D341Med (cell line): ENCODE results near the gene GINS1.

Experiments used
- DNase-seq: peaks from one replicate; pipeline ENCODE4 v3.0.0; 2012; ENCODE audit warnings: low spot score

The GINS1 gene

GRCh38 chr20:25477014-25477882, 69.8 kb downstream of the GINS1 start:
- DNase-seq = no peak

- no peak for DNase-seq
Measured at GRCh38 chr20:25478889-25479568, 71.6 kb downstream of the GINS1 start.

- no peak for DNase-seq
Measured at GRCh38 chr20:25479638-25480037, 72.2 kb downstream of the GINS1 start.

- DNase-seq = no peak
Measured at GRCh38 chr20:25480156-25480555, 72.7 kb downstream of the GINS1 start.

DNA sequence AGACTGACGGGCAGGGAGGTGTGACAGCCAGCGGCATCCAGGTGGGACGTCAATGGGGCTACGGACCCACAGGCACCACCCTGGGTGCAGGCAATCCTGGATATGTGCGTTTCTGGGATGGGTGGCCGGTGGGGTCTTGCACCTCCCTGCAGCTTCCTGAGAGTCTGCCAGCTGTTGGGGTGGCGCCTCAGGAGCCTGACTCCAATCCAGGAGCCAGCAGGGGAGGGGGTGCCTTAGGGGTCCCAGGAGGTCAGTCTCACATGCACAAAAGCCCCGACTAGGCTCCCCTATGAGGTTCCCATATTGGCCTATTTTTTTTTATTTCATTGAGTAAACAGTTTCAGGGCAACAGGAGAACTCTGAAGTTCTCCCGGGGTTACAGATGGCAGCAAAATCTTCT, 73.3 kb downstream of the GINS1 start:
- DNase-seq = no peak

DNA sequence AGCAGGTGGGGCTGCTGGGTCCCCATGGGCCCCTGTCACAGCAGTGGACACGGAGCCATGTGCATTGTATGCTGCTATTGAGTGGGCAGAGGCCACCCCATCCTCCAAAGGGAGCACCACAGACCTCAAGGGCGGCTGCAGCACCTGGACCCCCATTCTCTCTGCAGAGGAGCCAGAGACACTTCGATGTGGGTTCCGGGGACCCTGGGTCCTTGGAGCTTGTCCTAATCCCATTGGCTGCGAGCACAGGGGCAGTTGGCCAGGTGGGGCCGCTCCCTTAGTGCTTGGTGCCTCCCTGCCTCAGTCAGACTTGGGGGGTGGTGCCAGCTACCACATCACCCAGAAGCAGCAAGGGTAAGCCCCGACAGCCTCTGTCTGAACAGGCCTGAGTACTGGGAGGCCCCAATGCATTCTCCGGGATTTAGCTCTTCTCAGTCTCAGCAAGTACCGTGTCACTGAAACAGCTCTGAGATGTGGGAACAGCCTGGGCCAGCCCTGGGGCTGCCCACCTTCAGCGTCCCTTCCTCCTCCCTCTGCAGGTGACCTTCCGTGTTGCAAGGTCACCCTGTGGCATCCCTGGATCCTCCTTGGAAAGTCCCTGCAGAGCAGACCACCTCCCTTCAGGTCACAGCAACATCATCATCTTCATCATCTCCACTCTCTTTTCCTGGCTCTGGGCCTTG, 73.9 kb downstream of the GINS1 start:
- no peak for DNase-seq

DNA sequence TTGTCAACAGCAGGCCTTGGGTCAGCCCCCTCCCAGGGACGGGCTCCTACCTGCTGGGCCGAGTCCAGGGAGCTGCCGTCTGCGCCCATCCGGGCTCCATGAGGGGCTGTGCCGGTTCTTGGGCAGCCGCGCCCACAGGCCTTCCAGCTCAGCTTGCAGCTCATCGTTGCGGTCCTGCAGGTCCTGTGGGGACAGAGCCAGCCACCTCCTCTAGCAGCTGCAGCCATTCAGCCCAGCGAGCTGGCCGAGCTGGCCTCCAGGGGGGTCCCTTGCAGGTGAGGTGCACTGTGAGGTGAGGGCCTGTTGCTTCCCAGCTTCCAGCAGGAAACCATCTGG, 74.4 kb downstream of the GINS1 start:
- DNase-seq = no peak

- no peak for DNase-seq
Measured at GRCh38 chr20:25483431-25484132, 76.1 kb downstream of the GINS1 start.

DNA sequence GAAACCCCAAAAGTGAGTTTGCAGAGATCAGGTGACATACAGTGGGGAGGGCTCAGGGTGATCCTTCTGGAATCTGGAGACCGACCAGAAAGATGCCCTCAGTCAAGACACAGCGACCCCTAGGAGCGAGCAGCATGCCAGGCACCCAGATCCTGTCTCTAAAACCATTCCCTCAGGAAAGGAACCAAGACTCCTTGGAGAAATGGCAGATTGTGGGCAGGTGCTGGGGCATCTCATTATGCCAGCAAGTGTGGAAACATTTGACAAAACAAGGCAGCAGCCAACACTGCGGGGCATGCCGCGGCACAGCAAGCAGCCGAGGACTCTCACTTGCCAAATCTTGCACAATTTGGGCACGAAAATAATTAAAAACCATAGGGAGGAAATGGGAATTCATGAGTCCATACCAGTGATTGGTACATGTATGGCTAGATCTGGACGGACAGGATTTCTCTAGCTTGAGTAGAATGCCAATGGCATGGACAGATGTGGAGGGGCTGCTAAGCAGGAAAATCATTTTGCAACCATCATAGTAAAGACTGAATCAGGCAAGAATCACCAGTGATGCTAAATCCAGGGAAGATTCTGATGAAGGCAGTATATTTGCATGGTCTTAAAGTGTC, 76.9 kb downstream of the GINS1 start:
- no peak for DNase-seq

DNA sequence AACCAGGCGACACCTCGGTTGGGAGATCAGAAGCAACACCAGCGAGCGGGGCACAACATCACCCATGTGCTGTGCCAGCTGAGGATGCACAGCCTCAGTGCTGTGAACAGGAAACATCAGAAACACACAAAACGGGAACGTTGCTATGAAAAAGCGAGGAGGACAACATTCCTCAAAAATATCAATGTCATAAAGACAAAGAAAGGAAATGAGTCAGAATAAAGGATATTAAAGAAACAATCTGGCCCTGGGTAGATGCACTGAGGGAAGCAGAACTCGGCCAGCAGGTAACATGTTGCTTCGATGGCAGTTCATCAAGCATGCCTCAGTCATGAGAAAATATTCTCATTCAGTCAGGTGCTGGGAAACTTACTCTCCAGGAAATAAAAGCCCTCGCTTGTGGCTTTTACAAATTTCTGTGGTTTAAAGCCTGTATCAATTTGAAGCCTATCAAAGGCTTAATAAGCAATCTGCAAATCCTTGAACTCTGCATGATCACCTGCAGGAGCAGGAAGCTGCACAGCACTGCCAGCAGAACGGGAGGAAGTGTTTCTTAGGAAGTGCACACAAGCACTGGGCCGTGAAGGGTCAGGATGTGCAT, 77.5 kb downstream of the GINS1 start:
- no peak for DNase-seq

- DNase-seq = no peak
Measured at GRCh38 chr20:25485872-25486271, 78.4 kb downstream of the GINS1 start.

DNA sequence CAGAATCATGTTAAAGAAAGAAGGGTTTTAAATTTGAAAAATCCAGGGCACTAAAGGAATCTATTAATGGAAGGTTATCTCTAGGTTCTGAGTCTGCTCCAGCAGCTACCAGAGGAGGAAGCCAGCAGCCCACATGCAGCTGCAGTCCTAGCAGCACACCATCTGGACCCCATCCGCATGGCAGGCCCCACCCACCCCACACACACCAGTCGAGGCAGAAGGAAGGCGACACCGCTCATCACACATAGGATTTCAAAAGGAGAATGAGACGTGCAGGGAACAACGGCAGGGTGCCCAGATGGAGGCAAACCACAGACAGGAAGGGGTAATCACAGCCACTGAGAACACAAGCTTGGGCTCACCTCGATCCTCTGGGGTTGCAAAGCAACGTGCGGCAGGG, 78.9 kb downstream of the GINS1 start:
- DNase-seq = no peak

GRCh38 chr20:25487306-25487705, 79.8 kb downstream of the GINS1 start:
- DNase-seq = no peak

DNA sequence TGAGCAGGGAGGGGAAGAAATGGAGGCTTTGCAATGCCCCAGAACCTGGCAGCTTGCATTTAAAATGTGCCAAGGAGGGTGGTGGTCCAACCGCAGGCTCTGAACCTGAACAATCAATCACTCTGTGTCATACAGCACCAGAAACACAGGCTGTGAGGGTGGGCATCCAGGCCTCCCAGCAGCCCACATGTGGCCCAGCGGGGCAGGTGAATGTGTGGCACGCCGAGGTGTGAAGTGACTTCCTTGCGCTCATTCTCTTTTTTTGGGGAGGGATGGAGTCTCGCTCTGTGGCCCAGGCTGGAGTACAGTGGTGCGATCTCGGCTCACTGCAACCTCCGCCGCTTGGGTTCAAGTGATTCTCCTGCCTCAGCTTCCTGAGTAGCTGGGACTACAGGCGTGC, 80.5 kb downstream of the GINS1 start:
- DNase-seq = no peak

- no peak for DNase-seq
Measured at GRCh38 chr20:25489221-25489871, 81.9 kb downstream of the GINS1 start.

- DNase-seq = no peak
Measured at GRCh38 chr20:25490656-25491445, 83.4 kb downstream of the GINS1 start.

- no peak for DNase-seq
Measured at GRCh38 chr20:25491446-25492038, 84.1 kb downstream of the GINS1 start.

DNA sequence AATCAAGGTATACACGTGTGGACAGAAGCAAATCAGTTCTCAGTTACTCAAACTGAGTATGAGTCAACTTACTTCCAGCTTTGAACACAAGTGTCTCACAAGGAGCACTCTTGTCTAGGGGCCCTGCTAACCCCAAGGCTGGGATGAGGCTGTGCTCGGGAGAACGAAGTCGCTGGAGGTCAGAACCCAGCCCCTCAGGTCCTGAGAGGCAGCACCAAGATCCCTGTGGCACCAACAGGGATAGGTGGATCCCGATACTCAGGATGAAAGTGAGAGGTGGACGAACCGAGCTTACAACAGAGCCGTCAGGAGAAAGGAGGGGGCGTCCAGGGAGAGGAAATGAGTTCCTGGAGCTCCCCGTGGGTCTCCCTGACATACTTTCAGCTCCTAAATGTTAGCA, 85.7 kb downstream of the GINS1 start:
- DNase-seq = no peak

GRCh38 chr20:25493748-25494505, 86.5 kb downstream of the GINS1 start:
- DNase-seq = no peak
